NCI-H1694 (cell line): ENCODE data around the gene KLC1.
"Not testable (repeated sequence)": the region's sequence is repeated elsewhere in the genome, so short reads cannot be mapped to it uniquely, and the experiment has no call there.

Source experiments
- DNase-seq: peaks from one replicate; lab custom pipeline; 2025; lab: John Stamatoyannopoulos, UW

Gene KLC1

GRCh38 chr14:103690332-103690731 is 61.3 kb downstream of the KLC1 start:
- no peak for DNase-seq

- not testable (repeated sequence) for DNase-seq
These were observed 62.6 kb downstream of the KLC1 start for GRCh38 chr14:103691655-103692054.

- no peak for DNase-seq
These were observed 63.1 kb downstream of the KLC1 start for GRCh38 chr14:103692159-103692558.

- no peak for DNase-seq
These were observed 63.9 kb downstream of the KLC1 start for GRCh38 chr14:103692871-103693270.

GRCh38 chr14:103693515-103693914 is 64.5 kb downstream of the KLC1 start:
- no peak for DNase-seq

GRCh38 chr14:103694572-103695026 is 65.6 kb downstream of the KLC1 start:
- no peak for DNase-seq

- DNase-seq = no peak
These were observed 66.5 kb downstream of the KLC1 start for GRCh38 chr14:103695296-103696069.

GRCh38 chr14:103696070-103696402 is 67.0 kb downstream of the KLC1 start:
- DNase-seq = no peak

GRCh38 chr14:103696466-103697071 is 67.6 kb downstream of the KLC1 start:
- no peak for DNase-seq

GRCh38 chr14:103697206-103697602 is 68.2 kb downstream of the KLC1 start:
- DNase-seq = no peak

GRCh38 chr14:103697603-103698379 is 68.8 kb downstream of the KLC1 start:
- DNase-seq = no peak

GRCh38 chr14:103698380-103699260 is 69.6 kb downstream of the KLC1 start:
- no peak for DNase-seq

GRCh38 chr14:103699261-103699661 is 70.2 kb downstream of the KLC1 start:
- DNase-seq = no peak

GRCh38 chr14:103699901-103700752 is 71.1 kb downstream of the KLC1 start:
- DNase-seq = no peak

- DNase-seq = no peak
These were observed 71.9 kb downstream of the KLC1 start for GRCh38 chr14:103700753-103701490.

GRCh38 chr14:103702095-103702494 is 73.1 kb downstream of the KLC1 start:
- DNase-seq = no peak

- DNase-seq = peak; percentile 39
These were observed 73.8 kb downstream of the KLC1 start for GRCh38 chr14:103702497-103703432.

- DNase-seq = no peak
These were observed 74.7 kb downstream of the KLC1 start for GRCh38 chr14:103703433-103704385.
